Activated T-cell treated with anti-CD3 and anti-CD28 coated beads, Interleukin-2, amount 50 U/mL, for 4 hours (primary cell): ENCODE measurements around the gene PRSS50. TPM values are rescaled to one million over a fixed set of nuclear protein-coding genes. Genes with fewer than 3 reads are reported as not detected.

Experiments used
- ATAC-seq, 2 donors: fragments of 200-7000 bp; cut with Tn5 transposase; one replicate each; pipeline ENCODE4 v1.10.0; 2021
- DNase-seq: peaks from one replicate; pipeline ENCODE4 v3.0.0-alpha.2; 2020
- H3K27me3 Mint-ChIP-seq: one replicate; pipeline ENCODE4 v1.8.0; 2021; ENCODE audit warnings: low read depth, mixed read lengths
- H3K36me3 Mint-ChIP-seq: one replicate; pipeline ENCODE4 v1.8.0; 2022; ENCODE audit warnings: mixed read lengths; ENCODE audit not compliant: insufficient read depth
- H3K4me1 Mint-ChIP-seq: one replicate; pipeline ENCODE4 v1.8.0; 2021; ENCODE audit warnings: low read depth, mixed read lengths
- H3K4me3 Mint-ChIP-seq: one replicate; pipeline ENCODE4 v1.8.0; 2021; ENCODE audit warnings: mild to moderate bottlenecking, moderate library complexity, mixed read lengths
- H3K9me3 Mint-ChIP-seq: one replicate; pipeline ENCODE4 v1.8.0; 2021; ENCODE audit warnings: mixed read lengths
- total RNA-seq, 3 donors: library from RNA; stranded (reverse); gene quantifications; one replicate each; pipeline ENCODE4 v1.2.1, GENCODE V29; 2021

The PRSS50 gene
- total RNA-seq, 3 donors from 2014 or later: not detected

- ATAC-seq (no peak), DNase-seq (no peak)
- peaks cover 15% of the 10 kb centered on the region for H3K27me3 Mint-ChIP-seq
- H3K9me3 Mint-ChIP-seq: no peaks in the 10 kb centered on the region
- H3K36me3 Mint-ChIP-seq: no peaks in the 10 kb centered on the region
- H3K4me1 Mint-ChIP-seq: no peaks in the 10 kb centered on the region
- no peak overlapping the region for H3K4me3 Mint-ChIP-seq
Measured at GRCh38 chr3:46715507-46716175, 2.0 kb downstream of the PRSS50 start.

GRCh38 chr3:46714728-46715506 is 2.8 kb downstream of the PRSS50 start:
- H3K9me3 Mint-ChIP-seq: no peaks in the 10 kb centered on the region
- ATAC-seq: no peak

GRCh38 chr3:46713898-46714552 is 3.6 kb downstream of the PRSS50 start:
- Mint-ChIP-seq H3K9me3 (no peaks in the 10 kb centered on the region), H3K36me3 (no peaks in the 10 kb centered on the region), H3K4me1 (no peaks in the 10 kb centered on the region), H3K4me3 (no peak overlapping the region), H3K27me3 (peaks cover 12% of the 10 kb centered on the region)
- DNase-seq (peak; percentile 23), ATAC-seq (peak in 1 of 2 donors; percentile 82)

More at GRCh38 chr3:46714728-46715506, 2.8 kb downstream of the PRSS50 start:
- peaks cover 15% of the 10 kb centered on the region for H3K27me3 Mint-ChIP-seq
- no peaks in the 10 kb centered on the region for H3K4me1 Mint-ChIP-seq
- no peaks in the 10 kb centered on the region for H3K36me3 Mint-ChIP-seq
- no peak overlapping the region for H3K4me3 Mint-ChIP-seq
- no peak for DNase-seq

- no peak for DNase-seq
- no peak overlapping the region for H3K4me3 Mint-ChIP-seq
- peaks cover 9% of the 10 kb centered on the region for H3K27me3 Mint-ChIP-seq
- ATAC-seq: no peak
- H3K4me1 Mint-ChIP-seq: no peaks in the 10 kb centered on the region
- no peaks in the 10 kb centered on the region for H3K36me3 Mint-ChIP-seq
- H3K9me3 Mint-ChIP-seq: no peaks in the 10 kb centered on the region
Measured at GRCh38 chr3:46713050-46713897, 4.4 kb downstream of the PRSS50 start.

- H3K4me3 Mint-ChIP-seq: no peak overlapping the region
- H3K9me3 Mint-ChIP-seq: no peaks in the 10 kb centered on the region
- no peaks in the 10 kb centered on the region for H3K36me3 Mint-ChIP-seq
- ATAC-seq: no peak
- H3K27me3 Mint-ChIP-seq: peaks cover 5% of the 10 kb centered on the region
- no peaks in the 10 kb centered on the region for H3K4me1 Mint-ChIP-seq
- no peak for DNase-seq
Measured at GRCh38 chr3:46712191-46713049, 5.2 kb downstream of the PRSS50 start.

GRCh38 chr3:46711760-46712159 is 5.9 kb downstream of the PRSS50 start:
- no peaks in the 10 kb centered on the region for H3K36me3 Mint-ChIP-seq
- no peak overlapping the region for H3K4me3 Mint-ChIP-seq
- no peaks in the 10 kb centered on the region for H3K9me3 Mint-ChIP-seq
- no peak for DNase-seq
- H3K27me3 Mint-ChIP-seq: peaks cover 3% of the 10 kb centered on the region
- ATAC-seq: no peak
- H3K4me1 Mint-ChIP-seq: no peaks in the 10 kb centered on the region

- Mint-ChIP-seq H3K4me3 (no peak overlapping the region), H3K27me3 (no peaks in the 10 kb centered on the region), H3K36me3 (no peaks in the 10 kb centered on the region), H3K4me1 (no peaks in the 10 kb centered on the region), H3K9me3 (no peaks in the 10 kb centered on the region)
- no peak for ATAC-seq
- DNase-seq: no peak
Measured at GRCh38 chr3:46711305-46711704, 6.4 kb downstream of the PRSS50 start.

- H3K36me3 Mint-ChIP-seq: no peaks in the 10 kb centered on the region
- ATAC-seq (no peak), DNase-seq (no peak)
- H3K9me3 Mint-ChIP-seq: no peaks in the 10 kb centered on the region
- no peaks in the 10 kb centered on the region for H3K27me3 Mint-ChIP-seq
- no peaks in the 10 kb centered on the region for H3K4me1 Mint-ChIP-seq
- H3K4me3 Mint-ChIP-seq: no peak overlapping the region
Measured at GRCh38 chr3:46710671-46711295, 6.9 kb downstream of the PRSS50 start.

GRCh38 chr3:46710229-46710628 is 7.4 kb downstream of the PRSS50 start:
- H3K4me1 Mint-ChIP-seq: no peaks in the 10 kb centered on the region
- no peaks in the 10 kb centered on the region for H3K27me3 Mint-ChIP-seq
- ATAC-seq: no peak
- no peaks in the 10 kb centered on the region for H3K36me3 Mint-ChIP-seq
- H3K9me3 Mint-ChIP-seq: no peaks in the 10 kb centered on the region
- peak; percentile 0 for DNase-seq
- no peak overlapping the region for H3K4me3 Mint-ChIP-seq

GRCh38 chr3:46709721-46710120 is 7.9 kb downstream of the PRSS50 start:
- H3K4me1 Mint-ChIP-seq: no peaks in the 10 kb centered on the region
- no peak overlapping the region for H3K4me3 Mint-ChIP-seq
- DNase-seq: no peak
- H3K36me3 Mint-ChIP-seq: no peaks in the 10 kb centered on the region
- H3K9me3 Mint-ChIP-seq: no peaks in the 10 kb centered on the region
- H3K27me3 Mint-ChIP-seq: no peaks in the 10 kb centered on the region
- no peak for ATAC-seq

GRCh38 chr3:46709157-46709654 is 8.5 kb downstream of the PRSS50 start:
- no peaks in the 10 kb centered on the region for H3K27me3 Mint-ChIP-seq
- peak; percentile 1 for DNase-seq
- H3K36me3 Mint-ChIP-seq: no peaks in the 10 kb centered on the region

GRCh38 chr3:46708401-46709156 is 9.1 kb downstream of the PRSS50 start:
- no peaks in the 10 kb centered on the region for H3K27me3 Mint-ChIP-seq
- no peaks in the 10 kb centered on the region for H3K9me3 Mint-ChIP-seq
- no peaks in the 10 kb centered on the region for H3K4me1 Mint-ChIP-seq
- H3K36me3 Mint-ChIP-seq: no peaks in the 10 kb centered on the region
- H3K4me3 Mint-ChIP-seq: no peak overlapping the region
- DNase-seq (peak; percentile 2), ATAC-seq (no peak)

More at GRCh38 chr3:46709157-46709654, 8.5 kb downstream of the PRSS50 start:
- Mint-ChIP-seq H3K4me3 (no peak overlapping the region), H3K4me1 (no peaks in the 10 kb centered on the region), H3K9me3 (no peaks in the 10 kb centered on the region)
- ATAC-seq: no peak
